Kidney (tissue), 14 donors: ENCODE results near the gene ATP6V1G1. TPM values are rescaled to one million over a fixed set of nuclear protein-coding genes. Genes with fewer than 3 reads are reported as not detected.

Source experiments
- DNase-seq, 5 donors: peaks; one replicate each; pipeline ENCODE4 v3.0.0-alpha.2; 2013 to 2020
- FAIRE-seq: peaks from 2 replicates; lab custom pipeline; 2012; peaks lifted over from hg19 to GRCh38; lab: Jason Lieb, UNC
- H3K27ac ChIP-seq, 2 donors: one replicate each; pipeline ENCODE4 v1.7.0; 2013; ENCODE audit warnings: low read depth in 2 of 2, low read length in 2 of 2, inconsistent platforms in 1 of 2
- H3K27me3 ChIP-seq: one replicate; pipeline ENCODE4 v1.7.1; 2013; ENCODE audit warnings: low read length, inconsistent platforms; ENCODE audit not compliant: control insufficient read depth, insufficient read depth
- H3K36me3 ChIP-seq, 3 donors: one replicate each; pipeline versions ENCODE4 v1.7.0 to v1.7.1; 2013; ENCODE audit warnings: low read length in 3 of 3, control low read depth in 1 of 3, inconsistent platforms in 1 of 3; ENCODE audit not compliant: insufficient read depth in 3 of 3, control insufficient read depth in 2 of 3
- H3K4me1 ChIP-seq, 3 donors: one replicate each; pipeline versions ENCODE4 v1.7.0 to v1.7.1; 2013; ENCODE audit warnings: low read length in 3 of 3, inconsistent platforms in 1 of 3, low read depth in 1 of 3; ENCODE audit not compliant: control insufficient read depth in 2 of 3, insufficient read depth in 2 of 3
- H3K4me3 ChIP-seq, 3 donors: one replicate each; pipeline versions ENCODE4 v1.7.0 to v1.8.1; 2013; ENCODE audit warnings: low read length in 3 of 3, control low read depth in 1 of 3, inconsistent platforms in 1 of 3
- H3K9ac ChIP-seq, 3 donors: one replicate each; pipeline versions ENCODE4 v1.7.0 to v1.7.1; 2013; ENCODE audit warnings: low read length in 3 of 3, control low read depth in 1 of 3, inconsistent platforms in 1 of 3
- H3K9me3 ChIP-seq, 3 donors: one replicate each; pipeline versions ENCODE4 v1.7.0 to v1.7.1; 2013; ENCODE audit warnings: low read length in 3 of 3, control low read depth in 1 of 3, inconsistent platforms in 1 of 3; ENCODE audit not compliant: control insufficient read depth in 2 of 3, insufficient read depth in 1 of 3
- intact Hi-C: fragments of 100-400 bp; cut with DNase I; formaldehyde crosslinking; loops from one replicate; pipeline ENCODE4 v1.11.1; 2022
- polyA plus RNA-seq: library from polyadenylated mRNA; stranded (reverse); fragments of 350-450 nt; fragmentation: Illumina TruSeq; extraction: RNeasy Lipid Tissue Mini Kit (QIAGEN cat#74804); gene quantifications from one replicate; pipeline ENCODE4 v1.2.3, GENCODE V29; 2014; ENCODE audit warnings: low read depth, low replicate concordance; ENCODE audit not compliant: insufficient read depth
- total RNA-seq: library from RNA; stranded (reverse); fragmentation: NEBNext Ultra II Directional; extraction: Animal tissue kit (Norgen Biotek cat#: 25700); gene quantifications from one replicate; pipeline ENCODE4 v1.2.1, GENCODE V29; 2021
- TF ChIP-seq, protein P1 (sequence below): IDR thresholded peaks from 3 replicates; pipeline ENCODE4 v1.5.1; 2012; ENCODE audit warnings: mild to moderate bottlenecking, moderate library complexity, borderline replicate concordance; ENCODE audit not compliant: insufficient read depth; ENCODE audit errors: extremely low read depth
- donor health status: control.
- donor health status: control.
- donor health status: control.
- donor health status: control.
- donor health status: control.
- donor health status: DM: yes; HTN: yes; CAD: no.
- donor health status: Normal renal cell carcinoma (clear cell type).

The ATP6V1G1 gene
- total and polyA plus RNA-seq, 2 donors from 2014 or later, result 103 to 215 TPM

DNA sequence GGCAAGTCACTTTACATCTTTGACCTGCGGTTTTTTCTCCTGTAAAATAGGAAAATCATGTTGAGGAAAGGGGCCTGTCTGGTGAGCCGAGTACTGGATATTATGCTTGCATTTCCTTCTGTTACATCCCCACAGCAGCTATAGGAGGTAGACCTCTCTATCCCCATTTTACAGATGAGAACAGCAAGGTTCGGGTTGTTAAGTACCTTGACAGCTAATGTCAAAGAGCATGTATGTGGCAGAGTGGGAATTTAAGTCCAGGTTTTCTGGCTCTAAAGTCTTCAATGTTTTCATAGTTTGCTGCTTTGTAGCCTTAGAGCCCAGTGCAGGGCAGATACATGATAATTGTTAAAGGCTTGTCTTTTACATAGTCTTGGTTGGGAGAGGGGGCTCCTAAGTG lies 26.4 kb downstream of the ATP6V1G1 start:
- Histone ChIP-seq H3K4me3 (no peak overlapping the region), H3K4me1 (peaks cover 0 to 19% (median 10%) of the 10 kb centered on the region in 3 donors), H3K27me3 (no peaks in the 10 kb centered on the region), H3K9ac (no peak overlapping the region), H3K9me3 (no peaks in the 10 kb centered on the region), H3K36me3 (no peaks in the 10 kb centered on the region), H3K27ac (no peak overlapping the region)
- TF ChIP-seq, protein P1, sequence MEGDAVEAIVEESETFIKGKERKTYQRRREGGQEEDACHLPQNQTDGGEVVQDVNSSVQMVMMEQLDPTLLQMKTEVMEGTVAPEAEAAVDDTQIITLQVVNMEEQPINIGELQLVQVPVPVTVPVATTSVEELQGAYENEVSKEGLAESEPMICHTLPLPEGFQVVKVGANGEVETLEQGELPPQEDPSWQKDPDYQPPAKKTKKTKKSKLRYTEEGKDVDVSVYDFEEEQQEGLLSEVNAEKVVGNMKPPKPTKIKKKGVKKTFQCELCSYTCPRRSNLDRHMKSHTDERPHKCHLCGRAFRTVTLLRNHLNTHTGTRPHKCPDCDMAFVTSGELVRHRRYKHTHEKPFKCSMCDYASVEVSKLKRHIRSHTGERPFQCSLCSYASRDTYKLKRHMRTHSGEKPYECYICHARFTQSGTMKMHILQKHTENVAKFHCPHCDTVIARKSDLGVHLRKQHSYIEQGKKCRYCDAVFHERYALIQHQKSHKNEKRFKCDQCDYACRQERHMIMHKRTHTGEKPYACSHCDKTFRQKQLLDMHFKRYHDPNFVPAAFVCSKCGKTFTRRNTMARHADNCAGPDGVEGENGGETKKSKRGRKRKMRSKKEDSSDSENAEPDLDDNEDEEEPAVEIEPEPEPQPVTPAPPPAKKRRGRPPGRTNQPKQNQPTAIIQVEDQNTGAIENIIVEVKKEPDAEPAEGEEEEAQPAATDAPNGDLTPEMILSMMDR, result no peak
- FAIRE-seq (no peak), DNase-seq (no peak)
- intact Hi-C loops, result no loop called here

DNA sequence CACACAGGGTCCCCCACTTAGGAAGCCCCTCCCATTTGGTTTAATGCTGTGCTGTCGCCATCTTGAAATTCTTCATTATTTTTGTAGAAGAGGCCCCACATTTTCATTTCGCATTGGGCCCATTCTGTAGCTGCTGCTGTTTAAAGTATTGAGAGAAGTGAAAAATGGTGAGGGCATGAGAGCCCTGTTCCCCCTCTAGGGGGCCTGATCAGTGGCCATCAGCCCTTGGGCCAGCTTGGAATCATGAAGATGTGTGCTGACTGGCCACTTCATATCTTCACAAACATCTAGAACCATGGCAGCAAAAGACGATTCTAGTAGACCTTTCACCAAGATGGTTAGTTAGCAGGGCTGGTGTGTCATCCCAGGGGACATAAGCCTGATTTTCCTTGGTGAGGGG lies 26.8 kb downstream of the ATP6V1G1 start:
- H3K4me3 ChIP-seq, result no peak overlapping the region
- H3K27me3 ChIP-seq, result no peaks in the 10 kb centered on the region
- H3K36me3 ChIP-seq, result no peaks in the 10 kb centered on the region
- intact Hi-C loops, result no loop called here
- H3K9ac ChIP-seq, result no peak overlapping the region
- H3K4me1 ChIP-seq, result peaks cover 0 to 19% (median 10%) of the 10 kb centered on the region in 3 donors
- FAIRE-seq (no peak), DNase-seq (no peak)
- H3K9me3 ChIP-seq, result no peaks in the 10 kb centered on the region
- TF ChIP-seq, protein P1, result no peak
- no peak overlapping the region for H3K27ac ChIP-seq

DNA sequence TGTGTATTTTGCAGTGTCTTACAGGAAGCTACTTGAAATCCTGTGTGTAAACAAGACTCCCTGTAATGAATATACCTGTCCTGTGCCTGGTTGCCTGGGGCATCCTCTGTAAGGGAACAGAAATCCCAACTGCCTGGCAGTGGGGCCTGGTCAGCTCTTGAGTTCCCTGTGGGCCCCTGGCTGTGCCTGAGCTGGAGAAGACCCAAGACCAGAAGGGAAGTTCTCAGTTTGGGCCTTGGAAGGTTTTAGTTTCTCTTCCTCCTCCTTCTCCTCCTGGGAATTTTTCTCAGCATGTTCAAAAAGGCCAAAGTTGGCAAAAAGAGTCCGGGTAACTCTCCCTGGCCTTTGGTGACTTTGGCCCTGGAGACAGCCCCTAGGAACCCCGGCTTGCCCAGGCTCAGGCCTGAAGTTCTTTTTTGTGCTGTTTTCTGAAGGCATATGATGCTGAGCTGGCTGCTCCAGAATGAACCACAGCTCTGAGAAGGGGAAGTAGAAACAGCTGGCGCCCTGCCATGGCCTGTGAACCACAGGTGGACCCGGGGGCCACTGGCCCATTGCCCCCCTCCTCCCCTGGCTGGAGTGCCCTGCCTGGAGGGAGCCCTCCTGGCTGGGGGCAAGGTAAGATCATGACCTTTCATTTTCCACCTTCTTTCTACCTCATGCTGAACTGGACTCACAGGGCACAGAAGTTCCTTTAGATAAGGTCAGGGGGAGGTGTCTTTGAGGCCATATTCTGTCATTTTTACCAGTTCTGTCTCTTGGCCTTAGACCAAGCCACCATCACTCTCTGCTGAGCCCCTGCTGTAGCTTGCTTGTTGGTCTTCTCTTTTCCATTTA lies 29.3 kb downstream of the ATP6V1G1 start:
- H3K27me3 ChIP-seq, result no peaks in the 10 kb centered on the region
- H3K4me1 ChIP-seq, result peaks cover 0 to 19% (median 8%) of the 10 kb centered on the region in 3 donors
- intact Hi-C loops, result no loop called here
- FAIRE-seq (no peak), DNase-seq (peak in 1 of 5 donors; percentile 86)
- no peaks in the 10 kb centered on the region for H3K9me3 ChIP-seq
- no peaks in the 10 kb centered on the region for H3K36me3 ChIP-seq
- H3K4me3 ChIP-seq, result no peak overlapping the region
- peak overlapping the region in 1 of 2 donors; percentile 60 for H3K27ac ChIP-seq
- TF ChIP-seq, protein P1, result no peak
- H3K9ac ChIP-seq, result no peak overlapping the region
